ENCODE results near the gene PPIAL4G. TPM values are rescaled to one million over a fixed set of nuclear protein-coding genes. Genes with fewer than 3 reads are reported as not detected.

PPIAL4G gene
- total RNA-seq, 3 donors from 2014 or later (not counting 1 experiment from before 2014, with no cell fraction given), result 0.33 to 0.50 (median 0.43) TPM

Other genes with a start within 250 kb of the PPIAL4G start
- gene NBPF14, start 112.7 kb upstream of the PPIAL4G start, total RNA-seq, result 10 to 100 TPM; 40.8 to 53.3 (median 51.8) TPM

Data from natural killer cell (primary cell).